ENCODE data around the gene CDC45.
A peak's percentile ranks its signal among the peaks of the same experiment; 100 is the strongest.
"Not testable (repeated sequence)": the region's sequence is repeated elsewhere in the genome, so short reads cannot be mapped to it uniquely, and the experiment has no call there.

Gene CDC45

GRCh38 chr22:19479355-19480172, at the start of gene CDC45:
CDC45 (plus strand) TSS chr22:19479920; CDS start chr22:19479969, 49 bp downstream.
- peak; percentile 99 for DNase-seq (ENCODE audit: low read depth)

GRCh38 chr22:19429950-19430889, 49.5 kb upstream of the CDC45 start:
- DNase-seq (ENCODE audit: low read depth): peak; percentile 90

- peak; percentile 33 for DNase-seq (ENCODE audit: low read depth)
Measured at GRCh38 chr22:19430890-19431541, 48.7 kb upstream of the CDC45 start.

GRCh38 chr22:19431649-19432132, 48.0 kb upstream of the CDC45 start, which contains the start of gene HIRA:
HIRA (minus strand) TSS chr22:19431733; CDS start chr22:19431476, 257 bp downstream.
- peak; percentile 74 for DNase-seq (ENCODE audit: low read depth)

GRCh38 chr22:19432133-19432851, 47.4 kb upstream of the CDC45 start, which contains the start of gene MRPL40:
MRPL40 (plus strand) TSS chr22:19432545; CDS start chr22:19432555, 10 bp downstream.
- peak; percentile 91 for DNase-seq (ENCODE audit: low read depth)

- no peak for DNase-seq (ENCODE audit: low read depth)
Measured at GRCh38 chr22:19434401-19434800, 45.3 kb upstream of the CDC45 start.

GRCh38 chr22:19434829-19435580, 44.7 kb upstream of the CDC45 start:
- DNase-seq (ENCODE audit: low read depth): no peak

GRCh38 chr22:19436444-19437161, 43.1 kb upstream of the CDC45 start:
- DNase-seq (ENCODE audit: low read depth): not testable (repeated sequence)

GRCh38 chr22:19438298-19438697, 41.4 kb upstream of the CDC45 start:
- DNase-seq (ENCODE audit: low read depth): no peak

- DNase-seq (ENCODE audit: low read depth): no peak
Measured at GRCh38 chr22:19440411-19441195, 39.1 kb upstream of the CDC45 start.

GRCh38 chr22:19442166-19442565, 37.6 kb upstream of the CDC45 start:
- peak; percentile 79 for DNase-seq (ENCODE audit: low read depth)

GRCh38 chr22:19443544-19444211, 36.0 kb upstream of the CDC45 start:
- DNase-seq (ENCODE audit: low read depth): no peak

GRCh38 chr22:19445279-19445982, 34.3 kb upstream of the CDC45 start:
- DNase-seq (ENCODE audit: low read depth): not testable (repeated sequence)

- peak; percentile 11 for DNase-seq (ENCODE audit: low read depth)
Measured at GRCh38 chr22:19446603-19447329, 33.0 kb upstream of the CDC45 start.

GRCh38 chr22:19447330-19448075, 32.2 kb upstream of the CDC45 start, which contains the start of gene C22orf39:
C22orf39 (minus strand) TSS chr22:19447711; CDS start chr22:19447688, 23 bp downstream.
- DNase-seq (ENCODE audit: low read depth): peak; percentile 90

GRCh38 chr22:19448076-19448607, 31.6 kb upstream of the CDC45 start:
- peak; percentile 65 for DNase-seq (ENCODE audit: low read depth)
